Measurements from ENCODE around the gene BRINP3. TPM values are rescaled to one million over a fixed set of nuclear protein-coding genes. Genes with fewer than 3 reads are reported as not detected.

BRINP3 gene
- total and polyA plus RNA-seq, 2 experiments from 2014 or later, result not detected

- Mint-ChIP-seq H3K27ac (no peak overlapping the region), H3K4me1 (no peaks in the 10 kb centered on the region), H3K4me3 (no peak overlapping the region), H3K36me3 (ENCODE audit: low read depth) (no peaks in the 10 kb centered on the region), H3K27me3 (ENCODE audit: insufficient read depth, low read depth, poor library complexity) (no peaks in the 10 kb centered on the region), H3K9me3 (no peaks in the 10 kb centered on the region)
- Histone ChIP-seq H3K4me2 (no peak overlapping the region), H3K27me3 (ENCODE audit: insufficient read depth) (no peaks in the 10 kb centered on the region), H3K4me1 (ENCODE audit: insufficient read depth) (no peaks in the 10 kb centered on the region), H3K36me3 (ENCODE audit: insufficient read depth) (no peaks in the 10 kb centered on the region), H2AFZ (no peak overlapping the region), H3F3A (replicated peaks; ENCODE audit: low read depth) (no peaks in the 10 kb centered on the region), H3K27ac (ENCODE audit: low read depth) (no peak overlapping the region), H4K20me1 (replicated peaks; ENCODE audit: insufficient read depth) (no peaks in the 10 kb centered on the region), H3K79me2 (replicated peaks; ENCODE audit: insufficient read depth) (no peaks in the 10 kb centered on the region), H3K4me3 (no peak overlapping the region), H3K9me2 (ENCODE audit: insufficient read depth) (no peaks in the 10 kb centered on the region; the same call in 1 of the 2 replicates)
- TF ChIP-seq NANOG (IDR thresholded peaks at IDR 0.05; ENCODE audit: borderline replicate concordance), result no peak
- no peak for TF ChIP-seq CREB1 (CRISPR knock-in tag; IDR thresholded peaks at IDR 0.05; ENCODE audit: low read depth)
- no peak for TF ChIP-seq EZH2 (IDR thresholded peaks at IDR 0.05; ENCODE audit: low read depth, unreplicated experiment)
- no peak for TF ChIP-seq ETS1 (IDR thresholded peaks at IDR 0.05)
- DNase-seq (ENCODE audit: low spot score), result no peak
- no peak for ATAC-seq
Observed at GRCh38 chr1:190212450-190212849, 265.2 kb downstream of the BRINP3 start.

DNA sequence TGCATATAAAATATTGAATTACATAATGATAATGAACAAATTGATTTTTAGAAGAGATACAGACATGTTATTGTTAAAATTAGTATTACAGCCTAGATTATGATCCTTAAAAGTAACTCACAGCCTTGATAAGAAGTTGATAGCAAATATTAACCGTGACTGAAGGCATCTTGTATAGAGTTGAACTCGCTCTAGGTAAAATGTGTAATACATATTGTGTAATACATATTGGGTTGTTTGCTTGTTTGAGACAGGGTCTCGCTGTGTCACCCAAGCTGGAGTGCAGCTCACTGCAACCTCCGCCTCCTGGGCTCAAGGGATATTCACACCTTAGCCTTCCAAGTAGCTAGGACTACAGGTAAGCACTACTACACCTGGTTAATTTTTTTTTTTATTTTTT, 269.9 kb downstream of the BRINP3 start:
- Mint-ChIP-seq H3K9me3 (no peaks in the 10 kb centered on the region), H3K4me1 (no peaks in the 10 kb centered on the region), H3K27me3 (ENCODE audit: insufficient read depth, low read depth, poor library complexity) (no peaks in the 10 kb centered on the region), H3K36me3 (ENCODE audit: low read depth) (no peaks in the 10 kb centered on the region), H3K27ac (no peak overlapping the region), H3K4me3 (no peak overlapping the region)
- H3K27me3 ChIP-seq (ENCODE audit: insufficient read depth), result no peaks in the 10 kb centered on the region
- DNase-seq (ENCODE audit: low spot score) (no peak), ATAC-seq (no peak)
- H3K27ac ChIP-seq (ENCODE audit: low read depth), result no peak overlapping the region
- H3K9me2 ChIP-seq (ENCODE audit: insufficient read depth), result no peaks in the 10 kb centered on the region; the same call in 1 of the 2 replicates
- no peaks in the 10 kb centered on the region for H3F3A ChIP-seq (replicated peaks; ENCODE audit: low read depth)
- no peaks in the 10 kb centered on the region for H3K4me1 ChIP-seq (ENCODE audit: insufficient read depth)
- no peaks in the 10 kb centered on the region for H4K20me1 ChIP-seq (replicated peaks; ENCODE audit: insufficient read depth)
- H3K4me3 ChIP-seq, result no peak overlapping the region
- H3K36me3 ChIP-seq (ENCODE audit: insufficient read depth), result no peaks in the 10 kb centered on the region
- H2AFZ ChIP-seq, result no peak overlapping the region
- no peaks in the 10 kb centered on the region for H3K79me2 ChIP-seq (replicated peaks; ENCODE audit: insufficient read depth)
- no peak overlapping the region for H3K4me2 ChIP-seq
- TF ChIP-seq CTCF (conservative IDR thresholded peaks at IDR 0.05; ENCODE audit: low read depth in 2 of 2) (no peak), POLR2AphosphoS5 (IDR thresholded peaks at IDR 0.05; ENCODE audit: low read depth) (no peak), JUNB (IDR thresholded peaks at IDR 0.05; ENCODE audit: unreplicated experiment) (no peak), EZH2 (IDR thresholded peaks at IDR 0.05; ENCODE audit: low read depth, unreplicated experiment) (no peak), ETS1 (IDR thresholded peaks at IDR 0.05) (no peak), STAT1 (IDR thresholded peaks at IDR 0.05; ENCODE audit: unreplicated experiment) (no peak)
- TF ChIP-seq, protein P1, sequence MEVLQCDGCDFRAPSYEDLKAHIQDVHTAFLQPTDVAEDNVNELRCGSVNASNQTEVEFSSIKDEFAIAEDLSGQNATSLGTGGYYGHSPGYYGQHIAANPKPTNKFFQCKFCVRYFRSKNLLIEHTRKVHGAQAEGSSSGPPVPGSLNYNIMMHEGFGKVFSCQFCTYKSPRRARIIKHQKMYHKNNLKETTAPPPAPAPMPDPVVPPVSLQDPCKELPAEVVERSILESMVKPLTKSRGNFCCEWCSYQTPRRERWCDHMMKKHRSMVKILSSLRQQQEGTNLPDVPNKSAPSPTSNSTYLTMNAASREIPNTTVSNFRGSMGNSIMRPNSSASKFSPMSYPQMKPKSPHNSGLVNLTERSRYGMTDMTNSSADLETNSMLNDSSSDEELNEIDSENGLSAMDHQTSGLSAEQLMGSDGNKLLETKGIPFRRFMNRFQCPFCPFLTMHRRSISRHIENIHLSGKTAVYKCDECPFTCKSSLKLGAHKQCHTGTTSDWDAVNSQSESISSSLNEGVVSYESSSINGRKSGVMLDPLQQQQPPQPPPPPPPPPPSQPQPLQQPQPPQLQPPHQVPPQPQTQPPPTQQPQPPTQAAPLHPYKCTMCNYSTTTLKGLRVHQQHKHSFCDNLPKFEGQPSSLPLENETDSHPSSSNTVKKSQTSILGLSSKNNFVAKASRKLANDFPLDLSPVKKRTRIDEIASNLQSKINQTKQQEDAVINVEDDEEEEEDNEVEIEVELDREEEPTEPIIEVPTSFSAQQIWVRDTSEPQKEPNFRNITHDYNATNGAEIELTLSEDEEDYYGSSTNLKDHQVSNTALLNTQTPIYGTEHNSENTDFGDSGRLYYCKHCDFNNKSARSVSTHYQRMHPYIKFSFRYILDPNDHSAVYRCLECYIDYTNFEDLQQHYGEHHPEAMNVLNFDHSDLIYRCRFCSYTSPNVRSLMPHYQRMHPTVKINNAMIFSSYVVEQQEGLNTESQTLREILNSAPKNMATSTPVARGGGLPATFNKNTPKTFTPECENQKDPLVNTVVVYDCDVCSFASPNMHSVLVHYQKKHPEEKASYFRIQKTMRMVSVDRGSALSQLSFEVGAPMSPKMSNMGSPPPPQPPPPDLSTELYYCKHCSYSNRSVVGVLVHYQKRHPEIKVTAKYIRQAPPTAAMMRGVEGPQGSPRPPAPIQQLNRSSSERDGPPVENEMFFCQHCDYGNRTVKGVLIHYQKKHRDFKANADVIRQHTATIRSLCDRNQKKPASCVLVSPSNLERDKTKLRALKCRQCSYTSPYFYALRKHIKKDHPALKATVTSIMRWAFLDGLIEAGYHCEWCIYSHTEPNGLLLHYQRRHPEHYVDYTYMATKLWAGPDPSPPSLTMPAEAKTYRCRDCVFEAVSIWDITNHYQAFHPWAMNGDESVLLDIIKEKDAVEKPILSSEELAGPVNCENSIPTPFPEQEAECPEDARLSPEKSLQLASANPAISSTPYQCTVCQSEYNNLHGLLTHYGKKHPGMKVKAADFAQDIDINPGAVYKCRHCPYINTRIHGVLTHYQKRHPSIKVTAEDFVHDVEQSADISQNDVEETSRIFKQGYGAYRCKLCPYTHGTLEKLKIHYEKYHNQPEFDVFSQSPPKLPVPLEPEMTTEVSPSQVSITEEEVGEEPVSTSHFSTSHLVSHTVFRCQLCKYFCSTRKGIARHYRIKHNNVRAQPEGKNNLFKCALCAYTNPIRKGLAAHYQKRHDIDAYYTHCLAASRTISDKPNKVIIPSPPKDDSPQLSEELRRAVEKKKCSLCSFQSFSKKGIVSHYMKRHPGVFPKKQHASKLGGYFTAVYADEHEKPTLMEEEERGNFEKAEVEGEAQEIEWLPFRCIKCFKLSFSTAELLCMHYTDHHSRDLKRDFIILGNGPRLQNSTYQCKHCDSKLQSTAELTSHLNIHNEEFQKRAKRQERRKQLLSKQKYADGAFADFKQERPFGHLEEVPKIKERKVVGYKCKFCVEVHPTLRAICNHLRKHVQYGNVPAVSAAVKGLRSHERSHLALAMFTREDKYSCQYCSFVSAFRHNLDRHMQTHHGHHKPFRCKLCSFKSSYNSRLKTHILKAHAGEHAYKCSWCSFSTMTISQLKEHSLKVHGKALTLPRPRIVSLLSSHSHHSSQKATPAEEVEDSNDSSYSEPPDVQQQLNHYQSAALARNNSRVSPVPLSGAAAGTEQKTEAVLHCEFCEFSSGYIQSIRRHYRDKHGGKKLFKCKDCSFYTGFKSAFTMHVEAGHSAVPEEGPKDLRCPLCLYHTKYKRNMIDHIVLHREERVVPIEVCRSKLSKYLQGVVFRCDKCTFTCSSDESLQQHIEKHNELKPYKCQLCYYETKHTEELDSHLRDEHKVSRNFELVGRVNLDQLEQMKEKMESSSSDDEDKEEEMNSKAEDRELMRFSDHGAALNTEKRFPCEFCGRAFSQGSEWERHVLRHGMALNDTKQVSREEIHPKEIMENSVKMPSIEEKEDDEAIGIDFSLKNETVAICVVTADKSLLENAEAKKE (CRISPR knock-in tag; IDR thresholded peaks at IDR 0.05), result no peak
